Liver (tissue), 3 donors: ENCODE measurements around the gene GPC3.

Source experiments
- ATF3 ChIP-seq: IDR thresholded peaks from 2 replicates; pipeline ENCODE4 v1.6.1; 2016; ENCODE audit warnings: antibody characterized with exemption
- CTCF ChIP-seq: fragments of 150-350 bp; IDR thresholded peaks from 2 replicates; pipeline ENCODE4 v1.5.1; 2017; ENCODE audit warnings: improper control_type of control experiment, low read depth, low read length; ENCODE audit not compliant: missing input control
- FOXA1 ChIP-seq: IDR thresholded peaks from 2 replicates; pipeline ENCODE4 v1.6.1; 2016; ENCODE audit warnings: antibody characterized with exemption
- GABPA ChIP-seq, 2 donors: IDR thresholded peaks in 1 of 2; conservative IDR thresholded peaks in 1 of 2; 2 replicates each; pipeline ENCODE4 v1.6.1; 2016; ENCODE audit warnings: antibody characterized with exemption in 2 of 2, mild to moderate bottlenecking in 1 of 2, moderate library complexity in 1 of 2
- HNF4A ChIP-seq, 2 donors: conservative IDR thresholded peaks; 2 replicates each; pipeline ENCODE4 v1.6.1; 2016; ENCODE audit warnings: antibody characterized with exemption in 2 of 2, mild to moderate bottlenecking in 2 of 2
- JUND ChIP-seq, 2 donors: IDR thresholded peaks; 2 replicates each; pipeline ENCODE4 v1.6.1; 2016; ENCODE audit warnings: antibody characterized with exemption in 2 of 2
- REST ChIP-seq: IDR thresholded peaks from 2 replicates; pipeline ENCODE4 v1.6.1; 2016; ENCODE audit warnings: antibody characterized with exemption, mild to moderate bottlenecking
- RXRA ChIP-seq, 2 donors: IDR thresholded peaks; 2 replicates each; pipeline ENCODE4 v1.6.1; 2017 to 2018; ENCODE audit warnings: antibody characterized with exemption in 2 of 2, mild to moderate bottlenecking in 1 of 2
- TAF1 ChIP-seq: conservative IDR thresholded peaks from 2 replicates; pipeline ENCODE4 v1.6.1; 2016; ENCODE audit warnings: antibody characterized with exemption, mild to moderate bottlenecking
- donor health status: healthy.
- donor health status: healthy.

- no peak for TF ChIP-seq CTCF
- TF ChIP-seq FOXA1, result no peak
- TF ChIP-seq HNF4A (conservative IDR thresholded peaks at IDR 0.05), result no peak
- no peak for TF ChIP-seq RXRA (IDR thresholded peaks at IDR 0.05)
- TF ChIP-seq ATF3, result no peak
- no peak for TF ChIP-seq JUND (IDR thresholded peaks at IDR 0.05)
- no peak for TF ChIP-seq REST
- TF ChIP-seq GABPA (IDR thresholded peaks at IDR 0.05 in 1 of 2, conservative IDR thresholded peaks at IDR 0.05 in 1 of 2), result no peak
- no peak for TF ChIP-seq TAF1
Measured at GRCh38 chrX:133973704-133974103, 11.7 kb downstream of the GPC3 start.
